Gastrocnemius medialis (tissue), 4 donors: ENCODE data around the gene MAP4K5. TPM values are rescaled to one million over a fixed set of nuclear protein-coding genes. Genes with fewer than 3 reads are reported as not detected.

Experiments used
- ATAC-seq, 2 donors: fragments of 150-250 bp; one replicate each; pipeline ENCODE4 v1.9.1; 2016
- DNase-seq, 2 donors: peaks; one replicate each; pipeline ENCODE4 v3.0.0-alpha.2; 2019
- H3K27ac ChIP-seq, 4 donors: fragments of 200-600 bp; sonication (generic); 1 replicate in 1 of 4; 2 replicates in 3 of 4; pipeline ENCODE4 v1.5.1; 2016 to 2018; ENCODE audit warnings: mild to moderate bottlenecking in 2 of 4, moderate library complexity in 1 of 4
- H3K27me3 ChIP-seq, 3 donors: fragments of 200-600 bp; sonication (generic) in 2 of 3; 1 replicate in 1 of 3; 2 replicates in 2 of 3; pipeline versions ENCODE4 v1.5.1 to v1.6.0; 2016 to 2019; ENCODE audit warnings: mild to moderate bottlenecking in 1 of 3, moderate library complexity in 1 of 3
- H3K36me3 ChIP-seq, 2 donors: fragments of 200-600 bp; sonication (generic) in 1 of 2; one replicate each; pipeline ENCODE4 v1.5.1; 2017 to 2018
- H3K4me1 ChIP-seq, 2 donors: fragments of 200-600 bp; sonication (generic) in 1 of 2; one replicate each; pipeline ENCODE4 v1.5.1; 2016 to 2017; ENCODE audit warnings: mild to moderate bottlenecking in 2 of 2
- H3K4me3 ChIP-seq, 4 donors: fragments of 200-600 bp; sonication (generic) in 3 of 4; 1 replicate in 1 of 4; 2 replicates in 3 of 4; pipeline ENCODE4 v1.5.1; 2016 to 2019; ENCODE audit warnings: mild to moderate bottlenecking in 2 of 4
- H3K9me3 ChIP-seq, 3 donors: fragments of 200-600 bp; sonication (generic) in 2 of 3; 1 replicate in 1 of 3; 2 replicates in 2 of 3; pipeline ENCODE4 v1.5.1; 2016 to 2019
- POLR2A ChIP-seq, 2 donors: fragments of 450-650 bp; IDR thresholded peaks; one replicate each; pipeline ENCODE4 v1.6.1; 2017; ENCODE audit warnings: antibody characterized with exemption in 2 of 2, mild to moderate bottlenecking in 2 of 2, moderate library complexity in 2 of 2
- in situ Hi-C, 4 donors: fragments of 200-750 bp; cut with MboI; loops; one replicate each; pipeline versions ENCODE4 v1.15.0 to v1.8.0; 2017; ENCODE audit warnings: low sequenced_read_pairs in 4 of 4
- intact Hi-C: fragments of 100-400 bp; cut with DNase I; formaldehyde crosslinking; loops from one replicate; pipeline ENCODE4 v1.15.1; 2023; ENCODE audit warnings: low total_unique reads
- total RNA-seq, 4 donors: library from RNA; depleted of rRNA; stranded (reverse); fragments of >200 nt; gene quantifications; one replicate each; pipeline versions ENCODE4 v1.1.0 to v1.2.3, GENCODE V29; 2016
- TF ChIP-seq, protein P1 (sequence below), 5 experiments: fragments of 450-650 bp in 3 of 5; fragments of 200-600 bp in 2 of 5; sonication (generic) in 2 of 5; IDR thresholded peaks in 4 of 5; conservative IDR thresholded peaks in 1 of 5; 1 replicate in 4 of 5; 2 replicates in 1 of 5; pipeline ENCODE4 v1.5.1; 2016 to 2019; ENCODE audit warnings: antibody characterized with exemption in 5 of 5, mild to moderate bottlenecking in 3 of 5, moderate library complexity in 3 of 5

The MAP4K5 gene
- total RNA-seq, 4 donors from 2014 or later: 35.3 to 63.9 (median 47.1) TPM

DNA sequence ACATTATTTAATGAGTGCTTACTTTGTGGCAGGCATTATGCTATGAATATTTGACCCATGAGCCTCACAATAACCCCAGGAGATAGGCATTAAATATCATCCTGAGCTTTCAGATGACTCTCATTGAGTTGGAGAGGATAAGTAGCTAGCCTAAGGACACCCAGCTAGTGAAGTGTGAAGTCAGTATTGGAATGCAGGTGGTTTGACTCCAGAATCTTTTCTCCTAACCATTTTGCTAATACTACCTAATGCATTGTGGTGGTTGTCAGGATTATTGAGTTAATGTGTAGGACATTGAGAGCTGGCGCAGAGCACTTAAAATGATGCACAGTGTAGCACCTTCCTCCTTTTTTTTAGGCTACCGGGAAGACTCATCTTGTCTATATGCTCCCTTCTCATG lies 131.9 kb downstream of the MAP4K5 start:
- Histone ChIP-seq H3K27ac (no peak overlapping the region), H3K4me1 (peaks cover 10 to 13% of the 10 kb centered on the region in 2 donors), H3K9me3 (no peaks in the 10 kb centered on the region), H3K27me3 (no peaks in the 10 kb centered on the region), H3K4me3 (no peak overlapping the region), H3K36me3 (no peaks in the 10 kb centered on the region)
- ATAC-seq (no peak), DNase-seq (no peak)
- TF ChIP-seq, protein P1, sequence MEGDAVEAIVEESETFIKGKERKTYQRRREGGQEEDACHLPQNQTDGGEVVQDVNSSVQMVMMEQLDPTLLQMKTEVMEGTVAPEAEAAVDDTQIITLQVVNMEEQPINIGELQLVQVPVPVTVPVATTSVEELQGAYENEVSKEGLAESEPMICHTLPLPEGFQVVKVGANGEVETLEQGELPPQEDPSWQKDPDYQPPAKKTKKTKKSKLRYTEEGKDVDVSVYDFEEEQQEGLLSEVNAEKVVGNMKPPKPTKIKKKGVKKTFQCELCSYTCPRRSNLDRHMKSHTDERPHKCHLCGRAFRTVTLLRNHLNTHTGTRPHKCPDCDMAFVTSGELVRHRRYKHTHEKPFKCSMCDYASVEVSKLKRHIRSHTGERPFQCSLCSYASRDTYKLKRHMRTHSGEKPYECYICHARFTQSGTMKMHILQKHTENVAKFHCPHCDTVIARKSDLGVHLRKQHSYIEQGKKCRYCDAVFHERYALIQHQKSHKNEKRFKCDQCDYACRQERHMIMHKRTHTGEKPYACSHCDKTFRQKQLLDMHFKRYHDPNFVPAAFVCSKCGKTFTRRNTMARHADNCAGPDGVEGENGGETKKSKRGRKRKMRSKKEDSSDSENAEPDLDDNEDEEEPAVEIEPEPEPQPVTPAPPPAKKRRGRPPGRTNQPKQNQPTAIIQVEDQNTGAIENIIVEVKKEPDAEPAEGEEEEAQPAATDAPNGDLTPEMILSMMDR (IDR thresholded peaks at IDR 0.05 in 4 of 5, conservative IDR thresholded peaks at IDR 0.05 in 1 of 5): no peak
- no peak for TF ChIP-seq POLR2A (IDR thresholded peaks at IDR 0.05)
- intact Hi-C loops (no loop called here), in situ Hi-C loops (loop anchor here in 1 of 4 donors (5.0 kb wide), 1 partner anchor 73 kb away; no protein-coding TSS in a partner anchor)

DNA sequence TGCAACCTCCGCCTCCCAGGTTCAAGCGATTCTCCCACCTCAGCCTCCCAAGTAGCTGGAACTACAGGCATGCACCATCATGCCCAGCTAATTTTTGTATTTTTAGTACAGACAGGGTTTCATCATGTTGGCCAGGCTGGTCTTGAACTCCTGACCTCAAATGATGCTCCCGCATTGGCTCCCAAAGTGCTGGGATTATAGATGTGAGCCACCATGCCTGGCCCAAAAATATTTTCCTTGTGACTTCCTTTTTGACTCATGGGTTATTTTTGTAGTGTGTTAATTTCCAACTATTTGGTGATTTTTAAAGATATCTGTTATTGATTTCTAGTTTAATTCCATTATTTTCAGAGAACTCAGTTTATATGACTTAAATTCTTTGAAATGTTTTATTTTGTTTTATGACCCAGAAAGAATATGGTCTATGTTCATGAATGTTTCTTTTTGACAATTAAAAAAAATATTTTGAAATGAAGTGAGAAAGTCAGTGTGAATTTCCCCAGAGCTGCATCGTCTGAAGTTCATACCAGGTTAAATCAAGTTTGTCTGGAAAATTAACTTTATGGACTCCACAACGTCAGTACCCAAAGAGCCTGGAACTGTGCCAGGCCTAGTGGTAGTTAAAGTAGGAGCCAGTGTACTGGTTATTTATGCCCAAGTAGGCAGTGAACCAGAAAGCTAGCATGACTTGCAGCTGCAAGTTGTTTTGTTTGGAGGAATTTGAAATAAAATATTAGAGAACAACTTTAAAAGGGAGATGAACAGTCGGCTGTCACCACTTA lies 132.9 kb downstream of the MAP4K5 start:
- in situ Hi-C loops: loop anchor here in 1 of 4 donors (5.0 kb wide), 1 partner anchor 72 kb away; no protein-coding TSS in a partner anchor
- H3K27me3 ChIP-seq: no peaks in the 10 kb centered on the region
- H3K9me3 ChIP-seq: no peaks in the 10 kb centered on the region
- H3K27ac ChIP-seq: no peak overlapping the region
- no peak overlapping the region for H3K4me3 ChIP-seq
- no peaks in the 10 kb centered on the region for H3K36me3 ChIP-seq
- DNase-seq: no peak
- H3K4me1 ChIP-seq: peaks cover 10 to 13% of the 10 kb centered on the region in 2 donors
- ATAC-seq: no peak
- intact Hi-C loops: loop anchor here (10.0 kb wide), 1 partner anchor 165 kb away; the partner anchor contains the start of gene SOS2
- TF ChIP-seq, protein P1 (IDR thresholded peaks at IDR 0.05 in 4 of 5, conservative IDR thresholded peaks at IDR 0.05 in 1 of 5): peak in 1 of 5 experiments; percentile 19
- no peak for TF ChIP-seq POLR2A (IDR thresholded peaks at IDR 0.05)

- Histone ChIP-seq H3K4me1 (peaks cover 10 to 13% of the 10 kb centered on the region in 2 donors), H3K4me3 (no peak overlapping the region), H3K27me3 (no peaks in the 10 kb centered on the region), H3K27ac (no peak overlapping the region), H3K36me3 (no peaks in the 10 kb centered on the region), H3K9me3 (no peaks in the 10 kb centered on the region)
- ATAC-seq (no peak), DNase-seq (no peak)
- in situ Hi-C loops (no loop called here), intact Hi-C loops (loop anchor here (10.0 kb wide), 1 partner anchor 163 kb away; the partner anchor contains the start of gene SOS2)
- TF ChIP-seq, protein P1 (IDR thresholded peaks at IDR 0.05 in 4 of 5, conservative IDR thresholded peaks at IDR 0.05 in 1 of 5): no peak
- TF ChIP-seq POLR2A (IDR thresholded peaks at IDR 0.05): no peak
These were observed 134.2 kb downstream of the MAP4K5 start for GRCh38 chr14:50398189-50398580.

DNA sequence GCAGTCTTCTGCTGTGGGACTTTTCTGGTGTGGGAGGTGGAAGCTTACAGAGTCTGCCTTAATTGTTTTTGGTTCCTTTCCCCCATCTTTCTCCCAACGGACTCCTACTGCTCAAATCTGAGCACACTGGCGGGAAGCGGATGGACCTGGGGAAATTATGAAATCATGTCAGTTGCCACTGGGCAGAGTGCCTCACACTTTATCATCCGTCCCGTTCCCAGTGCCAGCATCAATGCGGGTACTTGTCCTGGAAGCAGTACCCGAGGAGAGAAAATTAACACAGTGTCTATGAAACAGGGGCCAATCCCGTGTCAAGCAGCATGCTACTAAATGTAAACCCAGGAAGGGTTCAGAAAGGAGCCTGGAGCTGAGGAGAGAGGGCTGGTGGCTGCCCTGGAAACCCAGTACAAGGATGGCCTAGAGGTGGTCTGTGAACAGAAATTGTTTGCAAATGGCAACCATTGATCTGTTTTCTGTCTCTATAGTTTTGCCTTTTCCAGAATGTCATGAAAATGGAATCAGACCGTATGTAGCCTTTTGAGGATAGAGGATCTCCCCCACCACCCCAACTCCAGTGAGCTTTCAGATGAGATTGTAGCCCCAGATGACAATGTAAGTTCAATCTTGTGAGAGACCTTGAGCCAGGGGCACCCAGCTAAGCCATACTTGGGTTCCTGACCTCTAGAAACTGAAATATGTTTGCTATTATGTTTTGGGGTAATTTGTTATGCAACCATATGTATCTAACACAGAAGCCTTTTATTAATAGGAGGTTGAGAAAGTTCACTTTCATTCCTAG lies 134.8 kb downstream of the MAP4K5 start:
- peak overlapping the region; percentile 66 to 70 (median 68) for H3K27ac ChIP-seq
- H3K4me1 ChIP-seq: peaks cover 10 to 13% of the 10 kb centered on the region in 2 donors
- peak; percentile 29 to 32 for ATAC-seq
- no peaks in the 10 kb centered on the region for H3K36me3 ChIP-seq
- in situ Hi-C loops: no loop called here
- peak overlapping the region; percentile 59 to 95 (median 67) for H3K4me3 ChIP-seq
- intact Hi-C loops: loop anchor here (2.0 to 10.0 kb wide), 5 partner anchors 55 to 163 kb away; partner anchors contain the start of genes DMAC2L, L2HGDH, MAP4K5 and SOS2
- no peaks in the 10 kb centered on the region for H3K27me3 ChIP-seq
- no peaks in the 10 kb centered on the region for H3K9me3 ChIP-seq
- peak in 1 of 2 donors; percentile 4 for DNase-seq
- TF ChIP-seq POLR2A (IDR thresholded peaks at IDR 0.05): no peak
- TF ChIP-seq, protein P1 (IDR thresholded peaks at IDR 0.05 in 4 of 5, conservative IDR thresholded peaks at IDR 0.05 in 1 of 5): no peak
